Myocyte (in vitro differentiated cells): ENCODE data around the gene SLC17A9. TPM values are rescaled to one million over a fixed set of nuclear protein-coding genes. Genes with fewer than 3 reads are reported as not detected.

Experiments used
- DNase-seq: peaks from one replicate; pipeline ENCODE4 v3.0.0-alpha.2; 2012; ENCODE audit warnings: low read depth
- total RNA-seq: library from RNA; depleted of rRNA; stranded (reverse); fragments of >200 nt; gene quantifications from 2 replicates; pipeline ENCODE4 v1.2.3, GENCODE V29; 2014

The SLC17A9 gene
- total RNA-seq, 1 donor from 2014 or later: not detected

DNA sequence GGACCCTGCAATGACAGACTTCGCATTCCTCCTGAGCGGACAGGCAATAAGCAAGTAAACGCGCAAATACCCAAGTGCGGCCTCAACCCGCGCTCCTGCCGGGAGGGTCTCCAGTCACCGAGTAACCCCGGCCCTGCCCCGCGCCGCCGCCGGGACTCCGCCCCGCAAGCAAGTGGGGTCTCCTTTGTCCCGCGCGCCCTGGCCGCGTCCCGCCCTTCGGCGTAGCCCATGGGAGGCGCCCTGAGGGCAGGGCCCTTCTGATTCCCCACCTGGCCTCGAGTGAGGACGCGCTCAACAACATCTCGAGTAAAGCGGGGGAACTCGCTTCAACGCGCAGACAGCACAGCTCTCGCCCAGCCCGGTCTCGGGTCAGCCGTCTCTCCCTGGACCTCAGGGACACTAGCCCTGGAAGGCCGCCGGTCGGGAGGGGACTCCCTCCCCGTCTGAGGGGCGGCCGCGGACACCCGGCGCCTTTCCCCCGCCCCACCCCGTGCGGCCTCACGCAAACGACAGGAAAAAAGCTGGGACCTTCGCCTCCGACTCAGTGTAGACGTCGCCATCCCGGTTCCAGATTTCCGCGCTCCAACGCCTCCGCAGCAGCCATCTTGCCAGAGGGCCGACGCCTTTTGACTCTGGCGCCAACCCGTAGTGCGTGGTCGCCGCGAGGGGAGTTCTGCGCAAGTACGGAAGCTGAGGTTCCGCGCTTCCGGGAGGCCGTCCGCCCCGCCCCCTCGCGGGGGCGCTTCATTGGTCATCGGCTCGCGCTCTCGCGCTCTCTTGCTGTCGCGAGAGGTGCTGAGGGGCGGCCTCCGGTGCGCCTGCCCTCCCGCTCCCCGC, 15.0 kb upstream of the SLC17A9 start:
- DNase-seq: peak; percentile 94

DNA sequence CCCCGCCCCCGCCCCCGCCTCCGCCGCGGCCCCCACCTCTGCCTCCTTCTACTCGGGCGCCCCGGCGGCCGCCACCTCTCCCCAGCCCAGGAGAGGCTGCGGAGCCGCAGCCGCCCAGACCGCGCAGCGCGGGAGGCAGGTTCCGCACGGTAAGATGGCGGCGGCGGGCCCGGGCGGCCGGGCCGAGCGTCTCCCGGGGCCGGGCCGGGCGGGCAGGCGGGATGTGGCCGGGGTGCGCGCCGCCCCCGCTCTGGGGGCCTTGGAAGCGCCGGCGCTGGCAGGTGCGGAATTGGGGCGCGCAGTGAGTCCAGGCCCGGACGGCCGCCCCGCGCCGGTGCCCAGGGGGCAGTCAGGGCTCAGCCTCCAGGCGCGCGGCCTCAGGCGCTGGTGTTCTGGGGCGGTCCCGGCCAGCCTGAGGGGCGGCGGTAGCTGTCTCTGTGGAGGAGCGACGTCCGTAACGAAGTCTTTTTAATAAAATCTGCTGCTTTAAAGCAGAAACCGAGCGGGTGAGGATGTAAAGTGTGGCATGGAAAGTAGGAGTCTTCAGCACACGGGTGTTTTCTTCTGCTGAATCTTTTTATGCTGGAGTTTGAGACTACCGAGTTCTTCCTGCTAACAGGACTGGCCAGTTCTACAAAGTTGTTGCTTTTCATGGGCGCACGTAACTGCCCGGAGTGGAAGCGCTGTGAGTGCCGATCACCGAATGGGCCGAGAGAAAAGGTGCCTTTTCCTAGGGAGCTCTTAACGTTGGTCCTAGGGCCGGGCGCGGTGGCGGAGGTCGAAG, 14.2 kb upstream of the SLC17A9 start, which contains the start of gene GID8:
GID8 (plus strand) TSS at position 43 of the 784 bp plus-strand sequence. CDS start 3,356 bp downstream, outside the sequence.
- DNase-seq: peak; percentile 57

DNA sequence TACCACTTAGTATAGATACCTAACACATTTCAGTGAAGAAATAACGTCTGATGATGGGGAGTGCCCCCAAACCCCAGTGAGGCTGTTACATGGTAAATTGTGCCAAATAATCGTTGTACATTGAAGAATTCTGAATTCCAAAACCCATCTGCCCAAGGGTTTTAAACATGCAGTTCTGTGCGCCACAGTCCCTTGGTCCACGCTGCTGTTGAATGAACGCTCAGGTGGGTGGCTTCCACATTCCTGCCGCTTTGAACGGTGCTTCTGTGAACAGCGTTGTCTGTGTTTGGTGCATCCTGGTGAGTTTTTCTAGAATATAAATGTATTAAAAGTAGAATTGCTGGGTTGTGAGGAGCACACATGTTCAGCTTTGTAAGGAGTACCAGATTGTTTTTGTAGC, 11.6 kb upstream of the SLC17A9 start:
- no peak for DNase-seq

DNA sequence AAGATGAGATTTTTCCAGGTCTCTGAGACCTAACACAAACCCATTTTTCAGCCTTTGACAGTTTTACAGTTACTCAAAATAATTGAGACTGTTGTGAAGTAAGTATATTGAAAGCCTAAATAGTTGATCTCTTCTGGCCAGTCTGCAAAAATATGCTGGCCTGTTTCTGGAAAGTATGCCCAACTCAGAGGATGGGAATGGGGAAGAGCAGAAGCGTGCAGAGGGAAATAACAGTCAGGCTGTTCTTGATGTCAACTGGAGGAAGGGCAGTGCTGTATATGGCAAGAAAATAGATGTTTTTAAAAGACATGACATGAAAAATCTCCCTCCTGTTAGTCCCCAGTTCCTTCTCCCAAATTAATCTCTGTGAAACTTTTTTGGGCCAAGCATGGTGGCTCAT, 10.7 kb upstream of the SLC17A9 start:
- DNase-seq: no peak

DNA sequence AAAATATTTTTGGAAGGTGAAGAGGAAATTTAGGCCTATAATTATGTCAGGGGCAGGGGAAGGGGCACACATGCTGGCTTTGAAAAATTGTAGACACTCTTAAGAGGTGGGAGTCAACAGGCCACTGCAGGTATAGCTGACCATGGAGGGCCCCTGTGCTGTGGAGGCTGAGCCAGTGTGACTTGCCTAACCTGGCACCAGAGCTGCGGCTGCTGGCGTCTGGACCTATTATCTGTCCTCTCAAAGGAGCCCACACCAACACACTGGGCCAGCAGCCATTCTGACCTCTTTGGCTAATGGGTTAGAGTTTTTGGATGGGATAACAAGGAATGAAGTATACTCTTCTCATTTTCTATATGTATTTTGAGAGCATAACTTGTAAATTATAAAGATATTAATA, 10.1 kb upstream of the SLC17A9 start:
- no peak for DNase-seq

DNA sequence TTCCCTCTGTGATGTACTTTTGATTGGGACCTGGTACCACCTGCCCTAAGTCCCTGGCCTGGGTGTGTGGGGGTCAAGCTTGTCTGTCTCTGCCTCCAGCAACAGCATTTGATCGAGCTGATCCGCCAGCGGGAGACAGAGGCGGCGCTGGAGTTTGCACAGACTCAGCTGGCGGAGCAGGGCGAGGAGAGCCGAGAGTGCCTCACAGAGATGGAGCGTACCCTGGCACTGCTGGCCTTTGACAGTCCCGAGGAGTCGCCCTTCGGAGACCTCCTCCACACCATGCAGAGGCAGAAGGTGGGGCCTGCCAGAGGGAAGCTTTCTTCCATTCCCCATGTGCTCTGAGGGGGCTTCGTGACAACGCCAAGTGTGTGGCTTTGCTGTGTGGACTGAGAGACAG, 9.1 kb upstream of the SLC17A9 start:
- DNase-seq: no peak

DNA sequence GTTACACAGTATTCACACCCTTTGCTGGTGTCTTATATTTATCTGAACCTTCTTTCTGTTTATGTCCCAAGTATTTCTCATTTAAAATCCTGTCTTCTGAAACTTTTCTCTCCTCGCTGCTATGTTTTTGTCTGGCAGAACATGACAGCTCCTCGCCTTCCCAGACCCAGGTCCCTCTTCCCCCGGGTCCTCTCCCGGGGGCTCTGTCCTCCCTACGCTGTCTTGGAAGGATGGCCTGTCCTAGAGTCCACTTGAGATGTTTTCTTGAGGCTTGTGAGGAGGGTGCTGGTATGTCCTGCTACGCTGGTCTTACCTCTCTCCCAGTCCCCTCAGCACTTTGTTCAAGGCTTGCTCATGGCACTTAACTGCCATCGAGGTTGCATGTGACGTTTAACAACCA, 8.3 kb upstream of the SLC17A9 start:
- no peak for DNase-seq

DNA sequence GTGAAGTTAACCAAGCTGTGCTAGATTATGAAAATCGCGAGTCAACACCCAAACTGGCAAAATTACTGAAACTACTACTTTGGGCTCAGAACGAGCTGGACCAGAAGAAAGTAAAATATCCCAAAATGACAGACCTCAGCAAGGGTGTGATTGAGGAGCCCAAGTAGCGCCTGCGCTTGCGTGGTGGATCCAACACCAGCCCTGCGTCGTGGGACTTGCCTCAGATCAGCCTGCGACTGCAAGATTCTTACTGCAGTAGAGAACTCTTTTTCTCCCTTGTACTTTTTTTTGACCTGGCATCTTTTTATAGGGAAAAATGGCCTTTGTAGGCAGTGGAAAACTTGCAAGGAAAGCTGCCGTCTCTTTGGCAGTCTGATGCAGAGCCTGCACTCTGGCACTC, 7.8 kb upstream of the SLC17A9 start:
- no peak for DNase-seq

DNA sequence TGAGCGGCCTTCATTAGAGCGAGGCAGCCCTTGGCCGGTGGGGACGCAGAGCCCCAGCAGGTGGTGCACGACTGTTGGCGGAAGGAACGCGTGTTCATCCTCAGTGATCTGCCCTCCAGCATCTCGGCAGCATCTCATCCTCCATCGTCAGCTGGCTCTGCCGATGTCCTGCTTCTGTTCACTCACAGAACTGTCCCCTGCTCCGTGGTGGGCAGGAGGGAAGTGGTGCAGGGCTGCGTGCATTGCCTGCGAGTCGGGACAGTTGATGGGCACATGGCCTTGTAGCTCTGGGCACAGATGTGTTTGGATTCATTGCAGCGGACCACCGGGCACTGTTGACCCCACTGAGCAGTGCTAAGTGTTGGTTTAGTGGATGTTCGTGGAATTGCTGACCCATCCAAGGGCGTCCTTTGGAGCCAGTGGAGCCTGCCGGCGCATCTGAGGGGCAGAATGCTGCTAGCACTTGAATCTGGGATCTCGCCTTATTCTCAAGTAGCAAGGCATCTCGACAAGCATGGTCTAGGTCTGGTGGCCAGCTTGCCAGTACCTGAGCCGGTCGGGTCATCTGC, 6.7 kb upstream of the SLC17A9 start:
- no peak for DNase-seq

DNA sequence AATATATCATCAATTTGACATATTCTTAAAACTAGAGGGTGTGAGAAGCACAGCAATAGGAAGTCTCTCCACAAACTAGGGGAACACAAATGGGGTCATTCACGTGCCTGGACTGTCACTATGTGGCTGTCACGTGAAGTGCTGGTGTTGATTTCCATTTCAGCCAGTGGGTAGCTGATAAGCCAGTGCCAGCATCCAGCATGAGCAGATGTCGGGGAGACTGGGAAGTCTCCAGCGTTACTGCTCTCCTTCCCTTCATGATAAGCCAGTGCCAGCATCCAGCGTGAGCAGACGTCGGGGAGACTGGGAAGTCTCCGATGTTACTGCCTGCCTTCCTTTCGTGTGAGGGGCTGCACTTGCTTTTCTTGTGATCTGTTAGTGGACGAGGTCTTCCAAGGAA, 5.6 kb upstream of the SLC17A9 start:
- no peak for DNase-seq

DNA sequence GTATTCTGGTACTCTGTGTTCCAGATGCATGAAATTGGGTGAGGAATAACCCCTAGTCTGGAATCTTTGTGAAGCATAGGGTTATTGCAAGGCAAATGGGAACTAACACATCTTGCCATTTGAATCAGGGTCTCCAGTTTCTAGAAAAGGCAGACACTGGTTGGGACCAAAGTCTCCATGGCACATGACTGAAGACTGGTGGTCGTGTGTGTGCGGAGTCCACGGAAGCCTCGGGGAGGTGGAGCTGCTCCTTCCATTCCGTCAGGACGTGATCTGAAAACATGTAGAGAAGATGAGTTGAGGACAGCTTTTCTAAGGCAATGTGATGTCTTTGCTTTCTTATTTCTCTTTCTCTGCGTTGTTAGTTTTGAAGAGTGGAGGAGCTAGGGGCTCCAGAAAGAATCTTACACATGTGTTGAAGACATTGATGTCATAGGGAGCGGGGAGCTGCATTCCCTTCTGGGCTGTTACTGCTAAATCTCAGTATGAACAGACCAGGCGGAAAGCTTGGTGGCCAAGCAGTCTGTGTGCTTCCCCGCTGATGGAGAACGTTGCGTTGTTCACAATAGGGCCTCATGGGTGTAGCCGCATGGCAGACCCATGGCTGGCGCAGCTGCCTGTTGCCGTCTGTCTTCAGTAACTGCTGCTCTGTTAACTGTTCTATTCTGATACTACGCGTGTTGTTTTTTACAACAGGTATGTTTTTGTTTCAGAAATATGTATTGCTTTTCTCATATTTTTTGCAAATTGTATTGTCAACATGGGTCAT, 4.8 kb upstream of the SLC17A9 start:
- no peak for DNase-seq

DNA sequence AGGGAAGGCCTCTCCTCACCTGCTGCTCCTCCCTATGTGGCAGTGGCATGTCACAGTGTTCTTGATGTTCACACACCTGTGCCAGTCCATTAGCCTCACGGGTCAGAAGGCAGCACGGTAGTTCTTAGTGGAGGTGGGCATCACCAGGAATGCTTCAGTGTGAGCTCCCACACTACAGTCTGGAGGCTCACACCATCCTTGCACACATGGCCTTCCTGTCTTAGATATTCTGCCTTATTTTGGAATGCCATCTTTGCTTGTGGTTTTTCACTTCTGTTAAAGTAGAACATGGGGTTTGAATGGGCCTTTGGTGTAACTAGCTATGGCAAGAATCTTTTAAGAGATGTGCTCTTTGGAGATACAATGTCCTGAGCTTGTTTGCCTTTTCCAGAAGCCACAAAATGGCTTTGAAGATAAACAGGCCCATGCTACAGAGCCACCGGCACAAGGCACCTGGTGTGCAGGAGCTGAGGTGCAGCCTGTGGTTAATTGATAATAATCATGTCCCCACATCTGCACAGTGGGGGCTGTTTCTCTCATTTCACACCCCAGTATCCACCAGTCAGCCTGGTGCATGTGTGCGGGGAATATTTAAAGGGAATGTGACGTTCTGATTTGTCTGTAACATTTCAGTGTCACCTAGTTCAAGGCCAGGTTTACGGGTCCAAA, 3.2 kb upstream of the SLC17A9 start:
- DNase-seq: no peak

DNA sequence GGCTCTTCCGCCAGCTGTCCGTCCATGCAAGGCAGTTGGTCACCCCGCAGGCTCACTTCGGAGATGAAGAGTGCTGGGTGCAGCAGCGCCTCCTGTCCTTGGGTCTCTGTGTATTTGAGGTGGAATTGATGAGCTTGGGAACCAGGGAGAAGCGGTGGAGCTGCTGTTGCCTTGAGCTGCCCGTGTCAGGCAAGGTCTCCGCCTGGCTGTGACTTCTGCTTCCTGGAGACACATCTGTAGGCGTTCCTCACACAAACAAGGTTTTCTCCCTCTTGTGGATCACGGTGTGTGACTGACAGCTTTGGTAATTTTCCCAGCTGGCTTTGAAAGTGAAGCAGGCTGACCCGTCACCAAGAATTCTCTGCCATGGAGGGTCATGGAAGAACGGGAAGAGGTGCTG, 2.5 kb upstream of the SLC17A9 start:
- no peak for DNase-seq

DNA sequence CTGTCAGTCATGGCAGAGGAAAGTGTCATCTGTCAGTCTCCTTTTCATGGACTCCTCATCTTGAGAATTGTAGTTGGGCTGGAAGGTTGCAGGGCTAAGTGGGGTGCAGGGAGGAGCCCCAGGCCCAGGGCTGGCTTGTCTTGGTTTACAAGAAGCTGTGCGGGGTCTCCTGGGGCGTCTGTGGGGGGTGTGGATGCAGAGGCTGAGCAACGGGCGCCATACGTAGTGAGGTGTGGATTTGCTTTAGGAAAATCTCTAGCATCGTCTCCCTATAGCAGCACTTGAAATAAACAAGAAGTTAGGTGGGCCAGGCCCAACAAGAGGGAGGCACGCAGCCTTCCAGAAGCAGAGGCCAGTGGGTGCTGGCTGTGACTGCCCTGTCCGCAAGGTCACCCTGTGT, 1.8 kb upstream of the SLC17A9 start:
- DNase-seq: no peak

DNA sequence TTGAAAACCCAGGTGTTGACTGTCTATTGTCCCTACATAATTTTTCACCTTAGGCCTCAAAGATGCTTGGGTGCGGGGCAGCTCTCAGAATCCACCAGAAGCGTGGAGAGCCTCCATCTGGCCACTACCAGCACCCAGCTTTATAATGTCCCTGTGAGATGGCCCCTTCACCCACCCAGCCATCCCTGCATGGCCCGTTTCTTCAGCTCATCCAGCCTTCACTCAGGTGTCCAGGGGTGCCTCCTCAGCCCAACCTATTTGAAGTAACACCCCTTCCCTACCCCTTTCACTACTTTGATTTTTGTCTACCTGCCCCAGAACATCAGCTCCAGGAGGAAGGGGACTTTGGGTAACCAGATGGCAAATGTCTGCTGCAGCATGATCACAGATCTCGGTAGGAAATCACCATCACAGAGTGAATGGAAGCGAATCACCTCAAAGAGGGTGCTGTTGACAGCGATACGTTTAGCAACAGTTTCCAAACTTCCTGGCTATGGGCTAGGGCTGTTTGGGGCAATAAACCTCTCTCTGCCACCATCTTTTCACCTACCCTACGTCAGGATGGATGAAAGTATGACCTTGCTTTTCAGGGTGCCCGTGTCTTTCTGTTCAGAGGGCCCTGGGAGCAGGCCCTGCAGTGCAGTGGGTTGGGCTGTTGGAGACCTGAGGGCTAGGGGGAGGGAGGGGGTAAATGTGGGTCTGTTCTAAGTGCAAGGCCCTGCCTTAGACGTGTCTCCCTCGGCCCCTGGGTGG, 1.2 kb upstream of the SLC17A9 start:
- DNase-seq: no peak

DNA sequence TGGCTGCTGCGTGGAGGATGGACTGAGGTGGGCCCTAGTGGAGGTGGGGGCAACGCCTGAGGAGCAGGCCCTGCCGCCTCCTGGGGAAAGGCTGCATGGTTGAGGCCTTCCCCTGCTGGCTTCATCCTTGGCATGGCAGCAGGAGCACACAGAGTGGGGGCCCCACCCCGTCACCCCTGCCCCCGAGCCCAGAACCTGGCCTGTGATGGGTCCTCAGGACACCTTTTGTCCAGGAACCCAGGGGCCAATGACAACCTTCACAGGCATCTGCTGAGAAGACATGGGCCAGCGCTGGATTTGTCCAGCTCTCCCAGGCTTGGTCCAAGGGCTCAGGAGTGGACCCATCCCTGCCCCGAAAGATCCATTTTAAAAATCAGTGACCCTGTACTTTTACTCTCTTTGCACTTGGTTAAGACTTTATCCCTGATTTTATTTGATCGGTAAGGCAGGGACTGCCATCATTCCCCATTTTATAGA, 575 bp upstream of the SLC17A9 start:
- DNase-seq: no peak

DNA sequence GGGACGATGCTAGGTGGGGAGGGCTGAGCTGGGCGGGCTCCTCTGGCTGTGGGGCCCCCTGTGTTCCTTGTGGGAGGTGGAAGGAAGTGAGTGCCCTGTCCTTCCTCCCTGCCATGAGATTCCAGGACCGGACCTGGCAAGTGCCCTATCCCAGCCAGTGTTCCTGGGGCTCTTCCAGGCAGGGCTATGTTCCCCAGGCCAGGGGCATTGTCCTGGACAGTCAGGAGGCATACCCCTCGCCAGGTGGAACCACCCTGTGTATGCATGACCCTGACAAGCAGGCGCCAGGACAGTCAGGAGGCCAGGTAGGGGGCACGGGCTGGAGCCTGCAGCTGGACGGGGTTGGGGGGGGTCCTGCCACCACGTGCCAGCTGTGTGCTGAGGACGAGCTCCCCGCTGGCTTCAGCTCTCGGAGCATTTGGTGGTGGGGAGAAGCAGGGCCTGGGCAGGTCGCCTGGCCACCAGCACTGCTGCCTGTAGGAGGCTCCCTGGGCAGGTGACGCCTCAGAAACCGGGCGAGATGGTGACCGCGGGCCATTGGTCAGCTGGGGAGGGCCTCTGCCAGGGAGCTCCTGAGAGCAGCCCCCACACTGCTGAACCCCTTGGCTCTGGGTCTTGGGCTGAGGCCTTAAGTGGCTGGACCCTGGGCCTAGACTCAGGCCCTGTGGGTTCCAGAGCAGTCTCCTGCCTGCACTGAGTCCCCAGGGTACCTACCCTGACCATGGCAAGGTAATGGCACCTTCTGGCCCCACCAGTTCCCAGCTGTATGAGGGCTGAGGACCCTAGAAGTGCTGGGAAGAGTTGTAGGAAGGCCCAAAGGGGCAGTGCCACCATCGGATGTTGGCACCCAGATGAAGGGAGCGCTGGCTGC, 694 bp downstream of the SLC17A9 start:
- DNase-seq: no peak

DNA sequence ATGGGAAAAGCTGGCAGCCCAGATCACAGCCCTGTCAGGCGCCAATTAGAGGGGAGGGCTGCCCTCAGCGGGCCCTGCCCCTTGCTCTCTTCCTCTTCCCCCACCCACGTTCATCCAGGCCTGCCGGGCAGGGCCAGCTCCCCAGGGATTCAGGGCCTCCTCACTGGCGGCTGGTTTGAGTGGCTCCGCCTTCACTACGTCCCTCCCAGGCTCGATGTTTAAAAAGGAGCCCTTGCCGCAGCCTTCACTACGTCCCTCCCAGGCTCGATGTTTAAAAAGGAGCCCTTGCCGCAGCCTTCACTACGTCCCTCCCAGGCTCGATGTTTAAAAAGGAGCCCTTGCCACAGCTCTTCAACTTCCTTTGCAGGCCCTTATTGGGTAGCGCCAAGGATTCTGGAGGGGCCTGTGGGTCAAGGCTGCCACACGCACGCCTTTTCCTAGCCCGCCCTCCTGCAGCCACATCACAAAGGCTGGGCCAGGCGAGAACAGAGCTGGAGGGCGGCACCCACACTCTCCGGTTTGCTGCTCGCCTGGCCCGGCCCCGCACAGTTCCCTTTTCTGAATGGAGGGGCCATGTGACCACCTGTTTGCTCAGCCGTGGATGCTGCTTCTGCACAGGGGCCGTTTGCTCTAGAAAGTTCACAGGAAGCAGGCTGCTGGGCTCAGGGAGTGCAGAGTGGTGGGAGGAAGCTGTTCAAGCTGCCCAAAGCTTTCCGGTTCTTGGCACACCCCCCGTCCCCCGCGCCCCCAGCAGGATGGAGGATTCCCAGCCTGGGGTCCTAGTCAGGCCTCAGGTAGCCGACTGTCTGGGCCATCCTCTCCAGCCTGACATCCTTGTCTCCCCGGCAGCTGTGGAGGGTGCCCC, 1.6 kb downstream of the SLC17A9 start:
- peak; percentile 44 for DNase-seq
